ENCODE measurements around the gene TFDP3.

The TFDP3 gene

DNA sequence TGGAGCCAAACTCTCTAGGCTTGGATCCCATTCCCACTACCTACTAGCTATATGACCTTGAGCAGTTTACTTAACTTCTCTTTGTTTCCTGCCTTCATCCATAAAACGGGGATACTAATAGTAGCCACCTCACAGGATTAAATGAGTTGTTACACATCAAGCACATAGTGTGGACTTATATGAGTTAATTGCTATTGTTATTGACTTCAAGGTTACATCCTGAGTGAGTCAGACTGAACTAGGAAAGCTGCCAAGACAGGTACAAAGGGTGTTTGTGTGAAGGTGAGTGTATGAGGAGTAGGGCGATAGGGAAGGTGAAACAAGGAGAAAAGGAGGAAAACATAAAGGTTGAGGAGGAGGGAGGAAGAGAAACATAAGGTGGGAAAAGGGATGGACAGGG, 32.2 kb downstream of the TFDP3 start:
- DNase-seq (ENCODE audit: low read depth, low spot score), result no peak

DNA sequence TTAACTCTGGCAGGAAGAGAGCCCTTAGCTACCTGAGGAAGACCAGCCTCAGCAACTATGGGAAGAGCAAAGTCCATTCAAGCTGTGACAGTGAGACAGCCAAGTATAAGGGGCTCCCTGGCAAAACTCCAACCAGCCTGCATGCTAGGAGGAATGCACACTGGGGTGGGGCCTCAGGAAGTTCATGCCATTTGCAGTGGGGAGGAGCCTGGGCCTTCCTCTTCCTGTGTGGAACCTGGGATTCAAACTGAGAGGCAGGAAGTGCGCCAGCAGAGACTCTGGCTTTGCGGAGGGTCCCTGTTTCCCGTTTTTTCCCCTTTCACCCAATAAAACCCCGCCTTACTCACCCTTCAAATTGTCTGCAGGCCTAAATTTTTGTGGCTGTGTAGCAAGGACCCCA, 33.0 kb downstream of the TFDP3 start:
- no peak for DNase-seq (ENCODE audit: low read depth, low spot score)

- DNase-seq (ENCODE audit: low read depth, low spot score), result no peak
These were observed 34.3 kb downstream of the TFDP3 start for GRCh38 chrX:133183806-133184205.

GRCh38 chrX:133179500-133179899, 38.7 kb downstream of the TFDP3 start:
- DNase-seq (ENCODE audit: low read depth, low spot score), result no peak

DNA sequence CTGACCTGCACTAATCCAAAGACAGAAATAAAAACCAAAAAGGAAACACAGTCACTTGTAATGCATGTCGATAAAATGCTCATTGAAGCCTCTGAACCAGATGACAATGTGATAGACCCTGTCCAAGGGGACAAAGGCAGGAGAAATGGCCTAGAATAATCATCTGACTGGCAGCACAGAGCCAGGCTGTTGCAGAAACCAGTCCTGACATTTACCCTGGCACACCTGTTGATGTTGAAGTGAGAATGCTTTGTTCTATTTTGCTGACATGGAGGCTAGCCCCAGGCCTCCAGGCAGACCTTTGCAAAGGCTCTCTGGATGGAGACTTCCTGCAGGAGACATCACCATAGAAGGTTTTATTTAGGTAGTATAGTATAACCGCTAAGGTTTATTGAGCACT, 41.0 kb downstream of the TFDP3 start:
- no peak for DNase-seq (ENCODE audit: low read depth, low spot score)

- DNase-seq (ENCODE audit: low read depth, low spot score), result no peak
These were observed 42.5 kb downstream of the TFDP3 start for GRCh38 chrX:133175605-133176004.

- DNase-seq (ENCODE audit: low read depth, low spot score), result no peak
These were observed 43.0 kb downstream of the TFDP3 start for GRCh38 chrX:133175162-133175561.

DNA sequence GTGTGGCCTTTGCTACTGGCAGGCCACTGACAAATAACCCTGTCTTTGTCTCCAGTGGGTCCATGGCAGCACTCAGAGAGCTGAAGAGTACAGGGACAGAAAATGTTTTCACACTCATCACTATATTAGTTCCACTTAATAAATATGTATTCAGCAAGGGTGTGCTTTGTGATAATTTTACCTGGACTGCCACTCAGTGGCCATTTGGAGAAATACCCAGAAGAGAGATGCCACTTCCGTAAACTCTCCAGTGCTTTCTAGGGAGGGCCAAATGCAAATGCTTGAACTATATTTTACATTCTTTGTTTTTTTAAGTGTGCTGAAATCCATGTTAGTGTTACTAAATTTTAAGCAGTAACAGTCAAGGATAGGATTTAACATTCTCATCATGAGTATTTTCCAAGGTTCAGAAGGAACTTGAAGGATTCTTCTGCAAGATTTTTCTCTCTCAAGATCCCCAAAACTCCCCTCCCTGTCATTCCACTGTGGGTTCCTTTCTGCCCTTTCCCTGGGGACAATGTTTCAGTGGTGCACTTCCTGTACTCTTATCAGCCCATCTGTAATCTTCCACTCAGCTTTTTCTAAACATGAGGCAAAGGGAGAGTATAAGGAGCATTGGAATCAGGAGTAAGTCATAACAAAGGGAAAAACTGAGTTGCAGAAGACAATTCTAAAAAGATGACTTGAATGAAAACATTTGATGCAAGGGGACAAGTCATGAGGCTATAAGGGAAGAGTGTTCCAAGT, 46.0 kb downstream of the TFDP3 start:
- peak; percentile 34 for DNase-seq (ENCODE audit: low read depth, low spot score)
